AG09319 (cell line): ENCODE data around the gene PARN.
"Not testable (repeated sequence)": the region's sequence is repeated elsewhere in the genome, so short reads cannot be mapped to it uniquely, and the experiment has no call there.

Experiments used
- DNase-seq: peaks from one replicate; pipeline ENCODE4 v3.0.0-alpha.2; 2010; ENCODE audit warnings: low read depth; ENCODE audit errors: extremely low read depth
- TF ChIP-seq, protein P1 (sequence below): IDR thresholded peaks from 2 replicates; pipeline ENCODE4 v1.5.1; 2011; ENCODE audit warnings: low read depth, mild to moderate bottlenecking, inconsistent platforms, low read length, moderate library complexity

Gene PARN

GRCh38 chr16:14553447-14553846 is 76.6 kb downstream of the PARN start:
- no peak for DNase-seq
- TF ChIP-seq, protein P1, sequence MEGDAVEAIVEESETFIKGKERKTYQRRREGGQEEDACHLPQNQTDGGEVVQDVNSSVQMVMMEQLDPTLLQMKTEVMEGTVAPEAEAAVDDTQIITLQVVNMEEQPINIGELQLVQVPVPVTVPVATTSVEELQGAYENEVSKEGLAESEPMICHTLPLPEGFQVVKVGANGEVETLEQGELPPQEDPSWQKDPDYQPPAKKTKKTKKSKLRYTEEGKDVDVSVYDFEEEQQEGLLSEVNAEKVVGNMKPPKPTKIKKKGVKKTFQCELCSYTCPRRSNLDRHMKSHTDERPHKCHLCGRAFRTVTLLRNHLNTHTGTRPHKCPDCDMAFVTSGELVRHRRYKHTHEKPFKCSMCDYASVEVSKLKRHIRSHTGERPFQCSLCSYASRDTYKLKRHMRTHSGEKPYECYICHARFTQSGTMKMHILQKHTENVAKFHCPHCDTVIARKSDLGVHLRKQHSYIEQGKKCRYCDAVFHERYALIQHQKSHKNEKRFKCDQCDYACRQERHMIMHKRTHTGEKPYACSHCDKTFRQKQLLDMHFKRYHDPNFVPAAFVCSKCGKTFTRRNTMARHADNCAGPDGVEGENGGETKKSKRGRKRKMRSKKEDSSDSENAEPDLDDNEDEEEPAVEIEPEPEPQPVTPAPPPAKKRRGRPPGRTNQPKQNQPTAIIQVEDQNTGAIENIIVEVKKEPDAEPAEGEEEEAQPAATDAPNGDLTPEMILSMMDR: no peak

- TF ChIP-seq, protein P1: no peak
- DNase-seq: no peak
Measured at GRCh38 chr16:14549789-14550153, 80.3 kb downstream of the PARN start.

DNA sequence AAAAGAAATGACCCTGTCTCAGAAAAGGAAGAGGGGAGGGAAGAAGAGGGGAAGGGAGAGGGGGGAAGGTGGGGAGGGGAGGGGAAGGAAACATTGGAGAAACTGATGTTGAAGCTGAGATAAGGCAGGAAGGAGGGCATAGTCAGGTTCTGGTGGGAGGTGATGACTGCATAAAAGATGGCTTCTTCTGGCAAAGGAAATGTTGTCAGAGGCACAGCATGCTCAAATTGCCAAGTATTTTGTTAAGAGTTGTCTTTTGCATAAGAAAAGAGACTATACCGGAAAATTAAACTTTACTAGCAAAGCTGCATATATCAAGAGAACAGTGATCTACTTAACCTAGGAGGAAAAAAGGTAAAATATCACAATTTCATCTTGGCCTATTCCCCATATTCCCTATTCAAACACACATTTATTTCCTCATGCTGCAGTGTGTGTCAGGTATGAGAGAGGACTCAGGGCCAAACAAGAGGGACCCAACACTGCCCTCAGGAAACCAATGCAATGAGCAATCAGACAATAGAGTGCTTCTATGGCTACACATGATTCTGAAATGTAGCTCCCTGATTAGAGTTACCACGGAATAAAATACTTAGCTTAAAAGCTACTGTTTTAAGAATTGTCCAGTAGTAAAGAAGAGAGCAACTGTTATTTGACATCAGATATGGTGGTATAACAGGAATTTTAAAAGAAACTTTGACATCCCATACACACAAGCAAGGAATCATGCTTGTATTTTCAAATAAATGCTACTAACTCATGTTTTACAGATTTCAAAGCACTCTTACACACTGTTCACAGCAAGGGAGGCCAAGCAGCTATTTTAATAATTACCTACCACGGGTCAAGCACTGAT is 80.9 kb downstream of the PARN start:
- no peak for DNase-seq
- TF ChIP-seq, protein P1: no peak

- no peak for DNase-seq
- TF ChIP-seq, protein P1: no peak
Measured at GRCh38 chr16:14545346-14545884, 84.6 kb downstream of the PARN start.

DNA sequence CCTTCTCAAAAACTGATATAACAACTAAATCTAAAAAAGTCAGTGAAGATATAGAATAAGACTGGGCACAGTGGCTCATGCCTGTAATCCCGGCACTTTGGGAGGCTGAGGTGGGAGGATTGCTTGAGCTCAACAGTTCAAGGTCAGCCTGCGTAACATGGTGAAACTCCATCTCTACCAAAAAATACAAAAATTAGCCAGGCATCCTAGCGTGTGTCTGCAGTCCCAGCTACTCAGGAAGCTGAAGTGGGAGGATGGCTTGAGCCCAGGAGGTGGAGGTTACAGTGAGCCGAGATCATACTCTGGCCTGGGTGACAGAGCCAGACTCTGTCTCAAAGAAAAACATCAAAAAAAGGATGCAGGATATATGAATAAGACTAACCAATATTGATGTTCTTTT is 85.2 kb downstream of the PARN start:
- not testable (repeated sequence) for DNase-seq

DNA sequence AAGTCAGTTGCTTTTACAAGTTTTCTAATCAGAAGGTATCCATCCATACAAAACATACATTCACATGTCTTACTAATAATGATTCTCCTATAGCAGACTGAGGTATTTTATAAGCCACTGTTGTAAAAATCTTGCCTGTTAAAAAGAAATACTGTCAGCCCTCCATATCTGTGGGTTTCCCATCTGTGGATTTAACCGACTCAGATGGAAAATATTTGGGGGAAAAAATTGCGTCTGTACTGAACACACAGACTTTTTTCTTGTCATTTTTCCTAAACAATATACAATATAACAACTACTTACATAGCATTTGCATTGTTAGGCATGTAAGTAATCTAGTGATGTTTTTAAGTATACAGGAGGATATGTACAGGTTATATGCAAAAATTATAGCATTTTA is 90.4 kb downstream of the PARN start:
- DNase-seq: no peak
- TF ChIP-seq, protein P1: no peak

DNA sequence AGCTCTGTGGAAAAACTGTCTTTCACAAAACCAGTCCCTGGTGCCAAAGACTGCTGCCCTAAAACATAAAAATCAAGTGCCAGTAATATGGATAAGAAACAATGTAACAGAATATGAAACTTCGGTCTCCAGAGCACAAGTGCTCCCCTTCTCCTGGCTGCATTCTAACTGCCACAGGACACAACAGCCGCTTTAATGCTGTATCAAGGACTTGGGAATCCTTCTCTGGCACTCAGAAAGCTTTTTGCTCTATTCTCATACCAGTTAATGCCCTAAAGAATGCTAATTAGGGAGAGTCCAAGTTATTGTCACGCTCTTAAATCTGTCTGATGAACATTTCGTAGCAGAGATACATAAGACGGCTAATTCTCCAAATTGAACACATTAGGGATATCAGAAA is 90.9 kb downstream of the PARN start:
- TF ChIP-seq, protein P1: no peak
- no peak for DNase-seq

DNA sequence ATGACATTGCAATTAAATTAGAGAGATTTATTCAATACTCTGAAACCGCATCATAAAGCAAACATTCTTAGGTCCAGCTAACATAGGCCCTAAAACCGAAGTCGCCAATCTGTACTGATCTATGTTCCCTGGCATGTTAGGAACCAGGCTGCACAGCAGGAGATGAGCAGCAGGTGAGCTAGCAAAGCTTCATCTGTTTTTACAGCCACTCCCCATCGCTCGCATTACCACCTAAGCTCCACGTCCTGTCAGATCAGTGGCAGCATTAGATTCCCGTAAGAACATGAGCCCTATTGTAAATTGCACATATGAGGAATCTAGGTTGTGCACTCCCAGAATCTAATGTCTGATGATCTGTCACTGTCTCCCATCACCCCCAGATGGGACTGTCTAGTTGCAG is 91.5 kb downstream of the PARN start:
- TF ChIP-seq, protein P1: no peak
- DNase-seq: no peak
